ENCODE data around the gene BTBD19.

BTBD19 gene

GRCh38 chr1:44862829-44863401, 54.6 kb downstream of the BTBD19 start:
- no peak for DNase-seq

All from CD4-positive, alpha-beta T cell treated with Interleukin-21 for 1 hour (primary cell).